ENCODE data around the gene ATG101.
"Not testable (repeated sequence)": the region's sequence is repeated elsewhere in the genome, so short reads cannot be mapped to it uniquely, and the experiment has no call there.

GRCh38 chr12:52104431-52105089, 34.8 kb downstream of the ATG101 start:
- TF ChIP-seq CTCF, POLR2A (IDR thresholded peaks at IDR 0.05): not testable (repeated sequence)

All from vagina (tissue), 2 donors.